GM19395 (cell line): Measurements from ENCODE around the gene LCE2B.

Source experiments
- ATAC-seq: cut with Tn5 transposase; IDR thresholded peaks from one replicate; pipeline ENCODE4 v1.9.1; 2021; ENCODE audit warnings: mild to moderate bottlenecking, moderate library complexity; ENCODE audit not compliant: unreplicated experiment

Gene LCE2B

DNA sequence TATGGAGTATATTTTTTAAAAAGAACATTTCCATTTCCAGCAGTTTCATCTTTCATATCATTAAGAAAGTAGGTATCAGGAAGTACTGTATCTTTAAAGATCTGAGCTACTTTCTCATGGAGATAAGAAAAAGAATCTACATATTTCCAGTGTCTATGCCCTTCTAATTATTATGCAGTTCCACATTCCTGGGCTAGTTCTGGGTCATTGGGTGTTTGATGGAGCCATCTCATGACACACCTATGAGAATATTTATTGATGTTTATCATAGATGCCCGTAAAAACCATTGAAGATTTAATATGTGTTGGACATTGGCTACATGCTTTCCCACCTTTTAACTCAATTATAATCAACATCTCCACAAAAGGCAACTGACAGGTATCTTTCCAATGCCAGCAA, 43.1 kb downstream of the LCE2B start:
- ATAC-seq = no peak

- ATAC-seq = no peak
Observed at GRCh38 chr1:152735648-152736047, 49.7 kb downstream of the LCE2B start.
